Duodenal mucosa (tissue), 2 donors: ENCODE results near the gene FNIP1.
"Not testable (repeated sequence)": the region's sequence is repeated elsewhere in the genome, so short reads cannot be mapped to it uniquely, and the experiment has no call there.

ENCODE experiments used
- H3K27ac ChIP-seq: one replicate; pipeline ENCODE4 v1.7.0; 2013; ENCODE audit warnings: low read depth, low read length
- H3K27me3 ChIP-seq, 2 donors: one replicate each; pipeline ENCODE4 v1.7.0; 2013; ENCODE audit warnings: low read length in 2 of 2, control low read depth in 1 of 2; ENCODE audit not compliant: insufficient read depth in 2 of 2, control insufficient read depth in 1 of 2
- H3K36me3 ChIP-seq, 2 donors: one replicate each; pipeline ENCODE4 v1.7.0; 2013; ENCODE audit warnings: low read length in 2 of 2, control low read depth in 1 of 2; ENCODE audit not compliant: insufficient read depth in 2 of 2, control insufficient read depth in 1 of 2
- H3K4me1 ChIP-seq, 2 donors: one replicate each; pipeline ENCODE4 v1.7.0; 2013; ENCODE audit warnings: low read length in 2 of 2, control low read depth in 1 of 2; ENCODE audit not compliant: insufficient read depth in 2 of 2, control insufficient read depth in 1 of 2
- H3K4me3 ChIP-seq, 2 donors: one replicate each; pipeline ENCODE4 v1.7.0; 2013; ENCODE audit warnings: low read length in 2 of 2, low read depth in 1 of 2
- H3K9ac ChIP-seq, 2 donors: one replicate each; pipeline ENCODE4 v1.7.0; 2013; ENCODE audit warnings: low read length in 2 of 2, low read depth in 1 of 2
- H3K9me3 ChIP-seq, 2 donors: one replicate each; pipeline ENCODE4 v1.7.0; 2013; ENCODE audit warnings: low read length in 2 of 2, control low read depth in 1 of 2; ENCODE audit not compliant: control insufficient read depth in 1 of 2

The FNIP1 gene

GRCh38 chr5:131787736-131788135 is 9.1 kb downstream of the FNIP1 start:
- Histone ChIP-seq H3K4me1 (peaks cover 6 to 12% of the 10 kb centered on the region in 2 donors), H3K9ac (no peak overlapping the region), H3K9me3 (no peaks in the 10 kb centered on the region), H3K27me3 (no peaks in the 10 kb centered on the region), H3K4me3 (no peak overlapping the region), H3K27ac (no peak overlapping the region), H3K36me3 (no peaks in the 10 kb centered on the region)

- no peak overlapping the region for H3K4me3 ChIP-seq
- H3K4me1 ChIP-seq = peaks cover 6 to 12% of the 10 kb centered on the region in 2 donors
- H3K27me3 ChIP-seq = no peaks in the 10 kb centered on the region
- no peaks in the 10 kb centered on the region for H3K9me3 ChIP-seq
- H3K36me3 ChIP-seq = no peaks in the 10 kb centered on the region
- no peak overlapping the region for H3K27ac ChIP-seq
- H3K9ac ChIP-seq = no peak overlapping the region
Measured at GRCh38 chr5:131786900-131787692, 9.7 kb downstream of the FNIP1 start.

- Histone ChIP-seq H3K27me3 (no peaks in the 10 kb centered on the region), H3K36me3 (no peaks in the 10 kb centered on the region), H3K27ac (no peak overlapping the region), H3K9ac (no peak overlapping the region), H3K4me3 (no peak overlapping the region), H3K4me1 (peaks cover 6 to 12% of the 10 kb centered on the region in 2 donors), H3K9me3 (no peaks in the 10 kb centered on the region)
Measured at GRCh38 chr5:131786036-131786435, 10.8 kb downstream of the FNIP1 start.

GRCh38 chr5:131783874-131784273 is 12.9 kb downstream of the FNIP1 start:
- Histone ChIP-seq H3K9me3 (no peaks in the 10 kb centered on the region), H3K36me3 (no peaks in the 10 kb centered on the region), H3K4me1 (peaks cover 6 to 12% of the 10 kb centered on the region in 2 donors), H3K27ac (no peak overlapping the region), H3K4me3 (no peak overlapping the region), H3K27me3 (no peaks in the 10 kb centered on the region), H3K9ac (no peak overlapping the region)

- Histone ChIP-seq H3K36me3 (no peaks in the 10 kb centered on the region), H3K27me3 (no peaks in the 10 kb centered on the region), H3K9ac (no peak overlapping the region), H3K4me1 (peaks cover 6 to 12% of the 10 kb centered on the region in 2 donors), H3K4me3 (no peak overlapping the region), H3K27ac (no peak overlapping the region), H3K9me3 (no peaks in the 10 kb centered on the region)
Measured at GRCh38 chr5:131783357-131783756, 13.5 kb downstream of the FNIP1 start.

GRCh38 chr5:131782717-131783116 is 14.1 kb downstream of the FNIP1 start:
- Histone ChIP-seq H3K9ac (no peak overlapping the region), H3K4me1 (peaks cover 2 to 9% of the 10 kb centered on the region in 2 donors), H3K27ac (no peak overlapping the region), H3K9me3 (no peaks in the 10 kb centered on the region), H3K27me3 (no peaks in the 10 kb centered on the region), H3K36me3 (no peaks in the 10 kb centered on the region), H3K4me3 (no peak overlapping the region)

- not testable (repeated sequence) for H3K9me3 ChIP-seq, H3K27me3 ChIP-seq, H3K9ac ChIP-seq, H3K27ac ChIP-seq, H3K4me3 ChIP-seq, H3K36me3 ChIP-seq, H3K4me1 ChIP-seq
Measured at GRCh38 chr5:131778141-131778540, 18.7 kb downstream of the FNIP1 start.

- H3K9me3 ChIP-seq = no peaks in the 10 kb centered on the region
- peaks cover 0 to 11% of the 10 kb centered on the region in 2 donors for H3K4me1 ChIP-seq
- H3K9ac ChIP-seq = no peak overlapping the region
- no peaks in the 10 kb centered on the region for H3K27me3 ChIP-seq
- no peak overlapping the region for H3K27ac ChIP-seq
- H3K4me3 ChIP-seq = no peak overlapping the region
- H3K36me3 ChIP-seq = no peaks in the 10 kb centered on the region
Measured at GRCh38 chr5:131776450-131776849, 20.4 kb downstream of the FNIP1 start.

- peaks cover 0 to 11% of the 10 kb centered on the region in 2 donors for H3K4me1 ChIP-seq
- no peak overlapping the region for H3K4me3 ChIP-seq
- no peak overlapping the region for H3K27ac ChIP-seq
- no peaks in the 10 kb centered on the region for H3K27me3 ChIP-seq
- no peaks in the 10 kb centered on the region for H3K36me3 ChIP-seq
- H3K9me3 ChIP-seq = no peaks in the 10 kb centered on the region
- no peak overlapping the region for H3K9ac ChIP-seq
Measured at GRCh38 chr5:131774652-131775367, 22.0 kb downstream of the FNIP1 start.

GRCh38 chr5:131773805-131774204 is 23.0 kb downstream of the FNIP1 start:
- no peak overlapping the region for H3K4me3 ChIP-seq
- H3K9me3 ChIP-seq = no peaks in the 10 kb centered on the region
- no peak overlapping the region for H3K27ac ChIP-seq
- H3K4me1 ChIP-seq = peaks cover 0 to 11% of the 10 kb centered on the region in 2 donors
- no peaks in the 10 kb centered on the region for H3K27me3 ChIP-seq
- H3K9ac ChIP-seq = no peak overlapping the region
- H3K36me3 ChIP-seq = no peaks in the 10 kb centered on the region
